GM18505 (cell line): Measurements from ENCODE around the gene ARHGEF10L.

Source experiments
- ATAC-seq: cut with Tn5 transposase; IDR thresholded peaks from one replicate; pipeline ENCODE4 v1.9.1; 2021; ENCODE audit not compliant: unreplicated experiment
- POLR2A ChIP-seq: IDR thresholded peaks from 4 replicates; pipeline ENCODE4 v1.6.1; 2011; ENCODE audit warnings: borderline replicate concordance; ENCODE audit not compliant: insufficient read depth, insufficient read length; ENCODE audit errors: extremely low read depth

Gene ARHGEF10L

GRCh38 chr1:17514776-17515175 lies 24.7 kb upstream of the ARHGEF10L start:
- no peak for ATAC-seq
- no peak for TF ChIP-seq POLR2A

GRCh38 chr1:17515902-17516301 lies 23.6 kb upstream of the ARHGEF10L start:
- no peak for TF ChIP-seq POLR2A
- no peak for ATAC-seq

GRCh38 chr1:17516303-17517214 lies 22.9 kb upstream of the ARHGEF10L start:
- no peak for TF ChIP-seq POLR2A
- ATAC-seq: no peak

- TF ChIP-seq POLR2A: no peak
- ATAC-seq: no peak
These were observed 19.5 kb upstream of the ARHGEF10L start for GRCh38 chr1:17520041-17520440.

- ATAC-seq: no peak
- no peak for TF ChIP-seq POLR2A
These were observed 18.8 kb upstream of the ARHGEF10L start for GRCh38 chr1:17520473-17521319.

GRCh38 chr1:17521946-17522612 lies 17.4 kb upstream of the ARHGEF10L start:
- no peak for TF ChIP-seq POLR2A
- ATAC-seq: no peak

GRCh38 chr1:17523321-17524041 lies 16.0 kb upstream of the ARHGEF10L start:
- no peak for TF ChIP-seq POLR2A
- ATAC-seq: no peak

GRCh38 chr1:17524645-17525044 lies 14.9 kb upstream of the ARHGEF10L start:
- TF ChIP-seq POLR2A: no peak
- ATAC-seq: no peak

- no peak for TF ChIP-seq POLR2A
- no peak for ATAC-seq
These were observed 13.4 kb upstream of the ARHGEF10L start for GRCh38 chr1:17525996-17526686.

GRCh38 chr1:17527036-17527914 lies 12.2 kb upstream of the ARHGEF10L start:
- no peak for ATAC-seq
- TF ChIP-seq POLR2A: no peak

GRCh38 chr1:17529381-17529780 lies 10.1 kb upstream of the ARHGEF10L start:
- no peak for ATAC-seq
- no peak for TF ChIP-seq POLR2A

GRCh38 chr1:17531343-17531681 lies 8.2 kb upstream of the ARHGEF10L start:
- TF ChIP-seq POLR2A: no peak
- no peak for ATAC-seq
